ENCODE data around the gene UPF3A.

GRCh38 chr13:114263578-114263977 lies 17.8 kb upstream of the UPF3A start:
- TF ChIP-seq CTCF (IDR thresholded peaks at IDR 0.05), result no peak
- TF ChIP-seq POLR2A (IDR thresholded peaks at IDR 0.05), result no peak
